Choroid plexus epithelial cell (primary cell): Measurements from ENCODE around the gene RDH16.

Experiments
- DNase-seq: peaks from one replicate; pipeline ENCODE4 v3.0.0-alpha.2; 2010; ENCODE audit warnings: low read depth
- H3K4me3 ChIP-seq: 2 replicates; pipeline ENCODE4 v1.5.1; 2011; ENCODE audit warnings: low read depth, mild to moderate bottlenecking, control low read depth, low read length, moderate library complexity
- TF ChIP-seq, protein P1 (sequence below): conservative IDR thresholded peaks from 2 replicates; pipeline ENCODE4 v1.5.1; 2011; ENCODE audit warnings: low read depth, mild to moderate bottlenecking, control low read depth, inconsistent platforms, low read length, moderate library complexity

RDH16 gene, protein sequence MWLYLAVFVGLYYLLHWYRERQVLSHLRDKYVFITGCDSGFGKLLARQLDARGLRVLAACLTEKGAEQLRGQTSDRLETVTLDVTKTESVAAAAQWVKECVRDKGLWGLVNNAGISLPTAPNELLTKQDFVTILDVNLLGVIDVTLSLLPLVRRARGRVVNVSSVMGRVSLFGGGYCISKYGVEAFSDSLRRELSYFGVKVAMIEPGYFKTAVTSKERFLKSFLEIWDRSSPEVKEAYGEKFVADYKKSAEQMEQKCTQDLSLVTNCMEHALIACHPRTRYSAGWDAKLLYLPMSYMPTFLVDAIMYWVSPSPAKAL

DNA sequence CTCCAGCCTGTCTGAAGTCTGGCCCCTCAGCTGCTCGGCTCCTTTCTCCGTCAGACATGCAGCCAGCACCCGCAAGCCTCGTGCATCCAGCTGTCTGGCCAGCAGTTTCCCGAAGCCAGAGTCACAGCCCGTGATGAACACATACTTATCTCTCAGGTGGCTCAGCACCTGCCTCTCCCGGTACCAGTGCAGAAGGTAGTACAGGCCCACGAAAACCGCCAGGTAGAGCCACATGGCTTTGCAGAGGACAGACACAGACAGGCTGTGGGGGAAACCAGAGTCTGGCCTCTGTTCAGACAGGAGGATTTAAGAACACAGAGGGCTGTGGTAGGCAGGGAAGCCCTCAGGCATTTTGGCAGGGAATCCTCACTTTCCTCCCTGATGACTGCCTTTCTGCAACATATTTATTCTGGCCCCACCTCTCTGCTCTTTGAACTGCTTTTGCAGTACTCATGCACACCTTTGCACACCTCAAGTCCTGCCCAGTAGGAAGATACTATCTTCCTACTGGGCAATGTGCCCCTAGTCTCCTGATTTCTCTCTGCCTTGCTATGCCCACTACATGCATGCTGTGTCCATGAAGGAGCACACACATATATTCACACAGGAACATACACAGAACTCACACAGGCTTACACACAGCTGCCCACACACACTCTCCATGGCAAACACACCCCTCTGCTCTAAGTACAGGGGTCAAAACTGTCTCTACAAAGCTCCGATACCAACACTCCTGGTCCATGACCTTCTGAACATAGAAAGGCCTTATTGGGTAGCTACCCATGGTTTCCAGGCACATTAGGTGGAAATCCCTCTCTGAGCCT lies at the start of gene RDH16:
TSS of gene RDH16 (minus strand) at position 380 of the 824 bp plus-strand sequence. CDS start at position 234, 146 bp downstream.
- no peak for DNase-seq
- no peak within 1 kb of the TSS for H3K4me3 ChIP-seq
- TF ChIP-seq, protein P1, sequence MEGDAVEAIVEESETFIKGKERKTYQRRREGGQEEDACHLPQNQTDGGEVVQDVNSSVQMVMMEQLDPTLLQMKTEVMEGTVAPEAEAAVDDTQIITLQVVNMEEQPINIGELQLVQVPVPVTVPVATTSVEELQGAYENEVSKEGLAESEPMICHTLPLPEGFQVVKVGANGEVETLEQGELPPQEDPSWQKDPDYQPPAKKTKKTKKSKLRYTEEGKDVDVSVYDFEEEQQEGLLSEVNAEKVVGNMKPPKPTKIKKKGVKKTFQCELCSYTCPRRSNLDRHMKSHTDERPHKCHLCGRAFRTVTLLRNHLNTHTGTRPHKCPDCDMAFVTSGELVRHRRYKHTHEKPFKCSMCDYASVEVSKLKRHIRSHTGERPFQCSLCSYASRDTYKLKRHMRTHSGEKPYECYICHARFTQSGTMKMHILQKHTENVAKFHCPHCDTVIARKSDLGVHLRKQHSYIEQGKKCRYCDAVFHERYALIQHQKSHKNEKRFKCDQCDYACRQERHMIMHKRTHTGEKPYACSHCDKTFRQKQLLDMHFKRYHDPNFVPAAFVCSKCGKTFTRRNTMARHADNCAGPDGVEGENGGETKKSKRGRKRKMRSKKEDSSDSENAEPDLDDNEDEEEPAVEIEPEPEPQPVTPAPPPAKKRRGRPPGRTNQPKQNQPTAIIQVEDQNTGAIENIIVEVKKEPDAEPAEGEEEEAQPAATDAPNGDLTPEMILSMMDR: no peak

DNA sequence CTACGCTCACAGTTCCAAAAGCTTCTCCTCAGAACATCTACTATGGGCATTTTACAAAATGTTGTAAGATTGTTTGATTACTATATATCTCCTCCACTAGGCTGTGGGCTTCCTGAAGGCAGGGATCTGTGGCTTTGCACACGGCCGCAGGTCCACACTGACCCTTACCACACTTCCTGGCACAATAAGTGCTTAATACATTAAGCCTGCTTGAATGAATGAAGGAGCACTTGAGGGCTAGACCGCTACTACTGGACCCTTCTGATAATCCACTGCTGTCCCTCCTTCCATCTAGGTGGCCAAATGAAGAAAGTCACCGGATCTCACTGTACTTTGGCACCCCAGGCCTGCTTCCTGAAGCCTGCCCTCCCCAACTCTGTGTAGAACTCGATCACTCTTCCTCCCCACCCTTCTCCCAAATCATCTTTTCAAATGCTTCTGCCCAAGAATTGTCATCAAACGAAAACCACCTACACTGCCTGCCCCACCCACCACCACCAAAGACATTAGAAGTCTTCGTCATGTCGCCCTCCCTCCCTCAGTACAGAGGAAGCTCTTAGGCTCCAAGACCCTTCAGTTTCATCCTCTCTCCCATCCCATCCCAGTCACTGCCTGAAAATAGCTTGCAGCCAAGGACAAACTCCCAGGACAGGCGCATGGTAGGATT lies 49.5 kb upstream of the RDH16 start:
- TF ChIP-seq, protein P1: no peak
- DNase-seq: no peak
- H3K4me3 ChIP-seq: peak overlapping the region; percentile 38

DNA sequence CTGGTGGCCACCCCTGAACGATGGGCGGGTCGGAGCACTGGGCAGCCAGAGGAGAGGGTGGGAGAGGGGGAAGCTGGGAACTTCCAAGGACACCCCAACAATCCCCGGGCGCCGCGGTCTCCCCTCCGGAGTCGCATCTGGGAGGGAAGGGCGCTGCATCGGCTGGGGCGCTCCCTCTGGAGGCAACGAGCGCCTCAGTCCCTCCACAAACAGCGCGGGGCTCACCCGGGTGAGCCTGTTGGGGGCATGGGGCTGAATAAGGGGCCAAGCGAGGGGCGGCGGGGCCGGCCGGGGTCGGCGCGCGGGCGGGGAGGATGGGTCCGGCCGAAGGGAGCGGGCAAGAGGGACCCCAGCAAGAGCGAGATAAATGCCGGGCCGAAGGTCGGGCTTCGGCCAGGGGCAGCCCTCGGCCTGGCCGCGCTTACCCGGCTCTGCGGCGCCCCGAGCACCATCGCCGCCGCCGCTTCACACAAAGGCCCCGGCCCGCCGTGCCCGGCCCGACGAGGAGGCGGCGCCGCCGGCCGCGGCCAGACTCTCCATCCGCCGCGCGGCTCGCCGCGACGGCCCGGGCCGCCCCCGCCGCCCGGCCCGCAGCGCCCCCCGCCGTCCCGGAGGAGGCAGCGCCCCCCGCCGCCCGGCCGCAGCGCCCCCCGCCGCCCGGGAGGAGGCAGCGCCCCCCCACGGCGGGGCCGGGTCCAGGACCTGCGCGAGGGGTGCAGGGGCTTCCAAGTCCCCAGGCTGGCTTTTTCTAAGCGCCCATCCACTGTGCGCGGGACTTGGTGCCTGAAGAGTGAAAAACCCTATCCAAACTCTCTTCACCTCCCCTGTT lies 48.8 kb upstream of the RDH16 start, which contains the start of gene ZBTB39:
TSS of gene ZBTB39 (minus strand) at position 567 of the 829 bp plus-strand sequence. CDS start 1,629 bp downstream, outside the sequence.
- peak; percentile 49 for DNase-seq
- TF ChIP-seq, protein P1: peak; percentile 44
- H3K4me3 ChIP-seq: peak within 1 kb of the TSS; percentile 72

DNA sequence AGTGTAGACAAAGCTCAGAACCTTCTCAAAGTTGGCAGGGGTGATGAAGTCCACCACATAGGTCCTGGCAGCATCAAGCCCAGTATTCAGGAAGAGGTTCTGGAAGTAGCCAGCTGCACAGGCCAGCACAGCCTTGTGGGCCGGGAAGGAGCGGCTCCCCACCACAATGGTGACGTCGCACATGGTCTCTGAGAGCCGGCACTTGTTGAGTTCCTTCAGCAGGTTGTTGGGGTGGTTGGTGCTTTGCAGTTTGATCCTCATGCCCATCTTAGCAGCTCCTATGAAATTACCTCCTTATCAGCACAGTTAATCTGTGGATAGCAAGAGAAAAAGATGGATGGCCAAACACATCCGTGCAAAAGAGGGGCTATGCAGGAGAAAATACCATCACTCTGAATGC lies 47.2 kb upstream of the RDH16 start:
- TF ChIP-seq, protein P1: no peak
- H3K4me3 ChIP-seq: no peak overlapping the region
- no peak for DNase-seq

DNA sequence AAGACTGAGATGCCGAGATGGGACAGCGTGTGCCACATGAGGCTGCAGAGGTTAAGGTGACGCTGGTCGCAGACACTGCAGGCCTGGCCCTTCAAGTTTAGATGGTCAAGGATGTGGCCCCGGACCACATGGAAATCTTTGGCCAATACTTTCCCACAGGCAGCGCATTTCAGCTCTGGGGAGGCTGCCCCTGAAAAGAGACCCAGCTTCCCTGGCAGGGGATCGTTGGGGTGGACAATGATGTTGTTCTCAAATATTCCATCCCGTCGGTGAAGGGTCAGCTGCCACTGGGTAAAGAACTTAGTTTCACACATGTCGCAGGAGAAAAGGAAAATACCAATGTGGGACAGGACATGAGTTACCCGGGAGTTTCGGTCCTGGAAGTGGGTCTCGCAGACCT lies 46.0 kb upstream of the RDH16 start:
- TF ChIP-seq, protein P1: no peak
- H3K4me3 ChIP-seq: no peak overlapping the region
- no peak for DNase-seq

DNA sequence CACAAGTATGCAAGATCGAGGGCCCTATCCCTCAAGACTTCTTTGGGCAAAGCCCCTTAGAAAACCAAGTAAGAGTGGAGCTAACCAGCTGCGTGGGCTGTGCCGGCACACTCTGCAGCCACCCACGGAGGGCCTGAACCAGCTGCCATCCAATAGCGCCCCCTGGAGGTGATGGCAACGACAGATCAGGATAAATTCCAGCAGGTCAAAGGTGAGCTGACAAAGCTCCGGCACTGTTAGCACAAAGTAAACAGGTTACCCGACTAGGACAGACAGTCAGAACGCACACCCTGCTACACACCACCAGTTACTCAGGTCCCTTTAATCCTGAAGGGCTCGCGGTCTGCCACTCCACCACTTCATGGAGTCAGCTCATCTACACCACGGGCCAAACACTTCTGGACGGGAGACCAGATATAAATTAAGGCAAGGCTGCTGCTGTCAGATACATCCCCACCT lies 44.1 kb upstream of the RDH16 start:
- peak; percentile 78 for DNase-seq
- TF ChIP-seq, protein P1: peak; percentile 89

More for the DNA sequence above, 44.1 kb upstream of the RDH16 start:
- H3K4me3 ChIP-seq: no peak overlapping the region
